LNCAP (cell line): ENCODE results near the gene BAIAP2.

Experiments used
- TF ChIP-seq, protein P1 (sequence below): fragments of 450-650 bp; IDR thresholded peaks from 2 replicates; pipeline ENCODE4 v1.5.1; 2017; ENCODE audit warnings: mild to moderate bottlenecking

BAIAP2 gene

DNA sequence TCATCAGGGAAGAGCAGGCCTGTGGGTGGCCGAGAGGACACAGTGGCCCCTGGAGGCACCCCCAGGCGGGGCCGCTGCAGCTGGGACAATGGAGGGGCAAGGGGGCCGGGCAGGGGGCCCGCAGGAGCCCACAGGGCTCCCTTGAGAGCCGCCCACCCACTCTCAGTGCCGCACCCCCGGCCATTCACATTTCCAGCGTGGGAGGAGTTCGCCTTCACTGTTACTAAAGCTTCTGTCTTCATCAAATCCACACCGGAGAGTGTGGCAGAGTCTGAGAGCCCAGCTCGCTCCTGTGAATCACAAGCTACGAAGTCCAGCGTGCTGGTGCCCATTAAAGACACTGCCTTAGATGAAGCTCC lies 109.5 kb downstream of the BAIAP2 start:
- TF ChIP-seq, protein P1, sequence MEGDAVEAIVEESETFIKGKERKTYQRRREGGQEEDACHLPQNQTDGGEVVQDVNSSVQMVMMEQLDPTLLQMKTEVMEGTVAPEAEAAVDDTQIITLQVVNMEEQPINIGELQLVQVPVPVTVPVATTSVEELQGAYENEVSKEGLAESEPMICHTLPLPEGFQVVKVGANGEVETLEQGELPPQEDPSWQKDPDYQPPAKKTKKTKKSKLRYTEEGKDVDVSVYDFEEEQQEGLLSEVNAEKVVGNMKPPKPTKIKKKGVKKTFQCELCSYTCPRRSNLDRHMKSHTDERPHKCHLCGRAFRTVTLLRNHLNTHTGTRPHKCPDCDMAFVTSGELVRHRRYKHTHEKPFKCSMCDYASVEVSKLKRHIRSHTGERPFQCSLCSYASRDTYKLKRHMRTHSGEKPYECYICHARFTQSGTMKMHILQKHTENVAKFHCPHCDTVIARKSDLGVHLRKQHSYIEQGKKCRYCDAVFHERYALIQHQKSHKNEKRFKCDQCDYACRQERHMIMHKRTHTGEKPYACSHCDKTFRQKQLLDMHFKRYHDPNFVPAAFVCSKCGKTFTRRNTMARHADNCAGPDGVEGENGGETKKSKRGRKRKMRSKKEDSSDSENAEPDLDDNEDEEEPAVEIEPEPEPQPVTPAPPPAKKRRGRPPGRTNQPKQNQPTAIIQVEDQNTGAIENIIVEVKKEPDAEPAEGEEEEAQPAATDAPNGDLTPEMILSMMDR, result no peak

DNA sequence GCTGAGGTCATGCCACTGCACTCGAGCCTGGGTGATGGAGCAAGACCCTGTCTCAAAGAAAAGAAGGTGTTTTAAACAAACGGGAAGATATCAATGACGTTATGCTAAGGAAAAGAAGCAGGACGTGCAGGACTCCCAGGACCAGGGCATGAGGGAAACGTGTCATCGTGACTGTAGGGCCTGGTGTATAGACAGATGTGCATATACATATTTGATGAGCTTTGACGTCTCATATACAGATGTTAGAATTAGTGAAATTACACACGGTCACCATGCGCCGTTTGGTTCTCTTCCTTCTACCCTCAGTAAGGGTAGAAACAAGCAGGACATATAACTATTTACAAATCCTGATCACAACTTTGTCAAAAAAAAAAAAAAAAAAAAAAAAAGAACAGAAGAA lies 112.8 kb downstream of the BAIAP2 start:
- TF ChIP-seq, protein P1, result no peak

DNA sequence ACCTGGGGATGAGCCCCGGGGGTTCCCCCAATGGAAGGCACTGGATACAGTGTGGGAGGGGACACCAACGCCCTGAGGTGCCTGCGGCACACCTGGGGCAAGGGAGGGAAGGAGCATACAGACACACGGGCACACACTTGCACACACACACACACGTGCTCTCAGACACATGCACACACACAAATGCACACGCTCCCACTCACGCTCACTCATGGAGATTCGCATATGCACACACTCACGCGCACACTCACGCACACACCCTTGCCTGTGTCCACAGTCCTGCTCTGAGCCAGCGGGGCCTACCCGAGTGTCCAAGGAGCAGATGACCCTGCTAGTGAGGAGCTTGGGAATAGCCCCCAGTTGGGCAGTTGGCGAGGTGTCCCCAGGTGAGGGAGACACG lies 113.6 kb downstream of the BAIAP2 start:
- TF ChIP-seq, protein P1, result no peak

DNA sequence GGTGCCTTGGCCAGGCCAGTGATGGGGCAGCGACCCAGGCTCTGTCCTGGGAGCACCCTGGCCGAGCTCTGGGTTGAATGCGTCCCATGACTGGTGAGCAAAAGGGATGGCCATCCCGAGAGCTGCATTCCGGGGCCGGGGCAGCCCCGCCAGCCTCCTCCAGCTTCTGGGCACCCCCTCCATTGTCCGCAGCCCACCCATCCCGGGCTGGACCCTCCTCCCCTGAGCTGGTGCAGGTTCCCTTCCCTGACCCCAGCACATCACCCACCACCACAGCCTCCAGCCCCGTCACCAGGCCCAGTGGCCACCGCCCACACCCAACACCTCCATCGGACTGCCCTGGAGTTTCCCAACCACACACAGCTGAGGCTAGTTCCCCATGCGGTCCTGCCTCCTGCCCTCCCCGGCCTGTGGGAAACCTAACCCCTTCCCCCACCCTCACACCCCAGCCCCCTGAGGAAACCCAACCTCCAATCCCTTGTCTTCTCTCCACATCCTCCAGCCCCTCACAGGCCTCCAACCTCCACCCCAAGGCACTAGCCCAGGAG lies 114.1 kb downstream of the BAIAP2 start:
- TF ChIP-seq, protein P1, result no peak

DNA sequence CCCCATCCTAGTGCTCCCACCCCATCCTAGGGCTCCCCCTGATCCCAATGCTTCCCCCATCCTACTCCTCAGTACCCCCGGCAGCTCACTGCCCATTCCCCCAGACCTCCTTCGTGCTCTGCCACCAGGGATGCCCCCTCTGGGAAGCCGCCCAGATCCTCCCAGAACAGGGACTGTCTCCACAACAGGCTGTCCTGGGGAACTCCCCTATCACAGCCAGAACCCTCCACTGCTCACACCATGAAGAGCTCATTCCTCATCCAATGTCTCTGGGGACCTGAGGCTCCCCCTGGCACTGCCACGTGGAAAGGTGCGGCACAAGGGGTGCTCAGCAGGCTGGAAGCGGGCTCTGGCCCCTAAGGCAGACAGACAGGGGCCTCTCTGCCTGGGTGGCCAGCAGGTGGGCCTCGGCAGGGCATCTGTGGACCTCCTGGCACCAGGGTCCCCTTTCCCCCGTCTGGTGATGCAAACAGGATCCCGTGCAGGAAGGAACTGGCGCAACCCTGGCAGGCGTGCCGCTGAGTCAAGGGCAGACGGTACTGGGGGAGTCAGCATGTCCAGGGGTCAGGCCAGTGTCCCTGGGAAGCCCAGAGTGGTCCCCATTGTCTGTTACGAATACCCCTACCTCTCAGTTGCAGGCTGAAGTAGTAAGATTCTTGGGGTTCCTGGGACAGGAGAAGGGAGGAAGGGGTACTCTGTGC lies 115.6 kb downstream of the BAIAP2 start:
- TF ChIP-seq, protein P1, result no peak

DNA sequence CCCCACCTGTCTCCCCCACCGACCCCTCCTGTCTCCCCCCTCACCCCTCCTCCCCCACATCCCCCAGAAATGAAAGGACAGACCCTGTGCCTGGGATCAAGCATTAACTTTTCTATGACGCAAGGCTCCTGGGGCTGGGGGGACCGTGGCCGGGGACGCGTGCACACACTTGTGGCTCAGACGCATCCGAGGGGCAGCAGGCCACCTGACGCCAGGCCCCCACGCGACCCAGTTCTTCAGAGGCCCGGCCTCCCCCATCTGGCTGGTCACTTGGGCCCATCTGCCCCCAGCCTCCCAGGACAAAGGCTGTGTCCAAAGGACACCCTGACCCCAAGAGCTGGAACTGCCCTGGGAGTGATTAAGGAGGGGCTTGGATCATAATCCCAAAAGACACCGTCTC lies 116.3 kb downstream of the BAIAP2 start:
- TF ChIP-seq, protein P1, result no peak

DNA sequence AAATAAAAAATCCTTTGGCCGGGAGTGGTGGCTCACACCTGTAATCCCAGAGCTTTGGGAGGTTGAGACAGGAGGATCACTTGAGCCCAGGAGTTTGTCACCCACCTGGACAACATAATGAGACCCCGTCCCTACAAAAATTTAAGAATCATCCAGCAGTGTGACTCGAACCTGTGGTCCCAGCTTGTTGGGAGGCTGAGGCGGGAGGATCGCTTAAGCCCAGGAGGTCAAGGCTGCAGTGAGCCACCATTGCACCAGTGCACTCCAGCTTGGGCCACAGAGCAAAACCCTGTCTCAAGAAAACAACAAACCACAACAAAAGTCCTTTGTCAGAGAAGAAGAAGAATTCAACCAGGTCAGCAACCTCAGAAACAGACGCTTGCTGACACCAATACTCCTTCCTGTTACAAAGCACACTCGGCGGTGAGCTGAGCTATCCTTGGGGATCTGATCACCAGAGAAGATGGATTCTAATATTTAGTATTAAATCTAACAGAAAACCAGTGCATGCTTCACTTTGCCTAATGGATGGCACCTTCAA lies 117.4 kb downstream of the BAIAP2 start:
- TF ChIP-seq, protein P1, result no peak
